K562 (cell line): Measurements from ENCODE around the gene CGA. TPM values are rescaled to one million over a fixed set of nuclear protein-coding genes. Genes with fewer than 3 reads are reported as not detected.

ENCODE experiments used
- BCOR ChIP-seq: fragments of 450-650 bp; IDR thresholded peaks from 2 replicates; pipeline ENCODE4 v1.6.1; 2016
- CREB3L1 ChIP-seq: fragments of 450-650 bp; IDR thresholded peaks from 2 replicates; pipeline ENCODE4 v1.6.1; 2014; ENCODE audit warnings: low read depth, mild to moderate bottlenecking, moderate library complexity, borderline replicate concordance
- CREBBP ChIP-seq: IDR thresholded peaks from one replicate; pipeline ENCODE4 v1.6.1; 2012; ENCODE audit warnings: low read depth, mild to moderate bottlenecking, control low read depth, inconsistent platforms, low read length
- E2F6 ChIP-seq, 2 experiments: IDR thresholded peaks; 2 replicates each; pipeline ENCODE4 v1.6.1; 2011; ENCODE audit warnings: borderline replicate concordance in 1 of 2, control low read depth in 1 of 2, low read depth in 1 of 2, low read length in 1 of 2, mild to moderate bottlenecking in 1 of 2, mixed read lengths in 1 of 2, moderate library complexity in 1 of 2; ENCODE audit not compliant: insufficient read depth in 1 of 2, insufficient read length in 1 of 2, poor library complexity in 1 of 2, severe bottlenecking in 1 of 2; ENCODE audit errors: extremely low read depth in 1 of 2
- FOXK2 ChIP-seq, 2 experiments: fragments of 450-650 bp; IDR thresholded peaks in 1 of 2; conservative IDR thresholded peaks in 1 of 2; 2 replicates each; pipeline ENCODE4 v1.6.1; 2016; ENCODE audit warnings: low read depth in 2 of 2, mild to moderate bottlenecking in 1 of 2
- HMG20A ChIP-seq: fragments of 450-650 bp; formaldehyde crosslinking; conservative IDR thresholded peaks from 2 replicates; pipeline ENCODE4 v1.4.0; 2020; ENCODE audit warnings: mild to moderate bottlenecking, mixed read lengths
- KAT7 ChIP-seq: sonication (generic); formaldehyde crosslinking; IDR thresholded peaks from 2 replicates; pipeline ENCODE4 v1.8.0; 2022; ENCODE audit warnings: missing genetic modification reagents, mild to moderate bottlenecking, borderline replicate concordance
- LEF1 ChIP-seq: fragments of 450-650 bp; IDR thresholded peaks from 2 replicates; pipeline ENCODE4 v1.6.1; 2016; ENCODE audit warnings: mild to moderate bottlenecking
- MBD2 ChIP-seq: sonication (generic); IDR thresholded peaks from 2 replicates; pipeline ENCODE4 v1.6.1; 2016; ENCODE audit warnings: low read depth, borderline replicate concordance
- PHF8 ChIP-seq: fragments of 200-600 bp; sonication (generic); IDR thresholded peaks from 2 replicates; pipeline ENCODE4 v1.6.1; 2012; ENCODE audit warnings: mixed run types, mild to moderate bottlenecking, inconsistent platforms, low read length, moderate library complexity, borderline replicate concordance
- SMARCA4 ChIP-seq: fragments of 450-650 bp; IDR thresholded peaks from 2 replicates; pipeline ENCODE4 v1.6.1; 2016
- ZBTB1 ChIP-seq: sonication (generic); formaldehyde crosslinking; IDR thresholded peaks from 2 replicates; pipeline ENCODE4 v1.8.1; 2023; ENCODE audit warnings: missing genetic modification reagents, low read depth, mild to moderate bottlenecking, borderline replicate concordance
- ZBTB40 ChIP-seq, 2 experiments: fragments of 450-650 bp in 1 of 2; sonication (generic) in 1 of 2; formaldehyde crosslinking in 1 of 2; IDR thresholded peaks; 2 replicates each; pipeline versions ENCODE4 v1.7.1 to v1.9.0; 2016 to 2022; ENCODE audit warnings: inconsistent platforms in 1 of 2, mild to moderate bottlenecking in 1 of 2, missing genetic modification reagents in 1 of 2
- ZEB2 ChIP-seq: fragments of 450-650 bp; IDR thresholded peaks from 2 replicates; pipeline ENCODE4 v1.6.1; 2016
- ZNF134 ChIP-seq: fragments of 250-450 bp; sonication (Bioruptor Pico); conservative IDR thresholded peaks from 2 replicates; pipeline ENCODE4 v1.4.0; 2020
- ZNF174 ChIP-seq: fragments of 250-450 bp; sonication (Bioruptor Pico); IDR thresholded peaks from 2 replicates; pipeline ENCODE4 v1.4.0; 2020; ENCODE audit warnings: mild to moderate bottlenecking
- ZNF239 ChIP-seq: fragments of 250-450 bp; sonication (Bioruptor Pico); IDR thresholded peaks from 2 replicates; pipeline ENCODE4 v1.4.0; 2020; ENCODE audit warnings: mild to moderate bottlenecking
- ZNF24 ChIP-seq: fragments of 450-650 bp; IDR thresholded peaks from 2 replicates; pipeline ENCODE4 v1.6.1; 2016
- polyA plus RNA-seq, 8 experiments: library from polyadenylated mRNA; depleted of rRNA in 4 of 8; stranded (reverse) in 5 of 8; unstranded in 3 of 8; fragments of >200 nt; fragmentation: Nextera tagmentation in 2 of 8; fragmentation: Illumina TruSeq in 1 of 8; extraction: Ambion mirVana in 2 of 8; extraction: Trizol in 1 of 8; gene quantifications; 2 replicates each; pipeline versions ENCODE4 v1.2.1 to v1.2.3, GENCODE V29; 2011 to 2014; ENCODE audit warnings: inconsistent platforms in 1 of 8, missing spikeins in 1 of 8
- total RNA-seq, 7 experiments: library from RNA; depleted of rRNA in 6 of 7; stranded (reverse); fragments of >200 nt in 6 of 7; fragmentation: Illumina TruSeq in 2 of 7; extraction: Trizol in 2 of 7; gene quantifications; 2 replicates each; pipeline versions ENCODE4 v1.2.1 to v1.2.3, GENCODE V29; 2011 to 2021; ENCODE audit warnings: low replicate concordance in 1 of 7

Gene CGA
- total and polyA plus RNA-seq, 9 of the 15 experiments (the other 6 are each of a cell fraction or from before 2014, with no cell fraction given) = 0.13 to 0.24 TPM; not detected in 7

GRCh38 chr6:87078983-87079616 lies 15.8 kb downstream of the CGA start (continued):
- no peak for TF ChIP-seq FOXK2 (conservative IDR thresholded peaks at IDR 0.05 in 1 of 2, IDR thresholded peaks at IDR 0.05 in 1 of 2; ENCODE audit: low read depth in 2 of 2)
- no peak for TF ChIP-seq ZEB2
- TF ChIP-seq E2F6 (IDR thresholded peaks at IDR 0.05; ENCODE audit: borderline replicate concordance in 1 of 2, extremely low read depth in 1 of 2, insufficient read depth in 1 of 2, insufficient read length in 1 of 2, low read depth in 1 of 2, low read length in 1 of 2, poor library complexity in 1 of 2, severe bottlenecking in 1 of 2) = no peak
- TF ChIP-seq MBD2 = no peak
- TF ChIP-seq CREBBP = no peak
- TF ChIP-seq ZNF24 = no peak
- no peak for TF ChIP-seq ZBTB1 (CRISPR knock-in tag)
- TF ChIP-seq CREB3L1 = no peak
- TF ChIP-seq BCOR = no peak
- no peak for TF ChIP-seq ZNF239 (CRISPR knock-in tag)
- no peak for TF ChIP-seq KAT7 (CRISPR knock-in tag)
- TF ChIP-seq PHF8 = no peak
- no peak for TF ChIP-seq ZNF174 (CRISPR knock-in tag)
- TF ChIP-seq SMARCA4 = no peak
- no peak for TF ChIP-seq ZBTB40 (IDR thresholded peaks at IDR 0.05)
- TF ChIP-seq ZBTB40 (CRISPR knock-in tag; IDR thresholded peaks at IDR 0.05) = no peak
- no peak for TF ChIP-seq HMG20A (CRISPR knock-in tag)
- TF ChIP-seq ZNF134 (CRISPR knock-in tag) = no peak
- TF ChIP-seq LEF1 = no peak
